ENCODE results near the gene TMEM271.
A peak's percentile ranks its signal among the peaks of the same experiment; 100 is the strongest.

The TMEM271 gene

DNA sequence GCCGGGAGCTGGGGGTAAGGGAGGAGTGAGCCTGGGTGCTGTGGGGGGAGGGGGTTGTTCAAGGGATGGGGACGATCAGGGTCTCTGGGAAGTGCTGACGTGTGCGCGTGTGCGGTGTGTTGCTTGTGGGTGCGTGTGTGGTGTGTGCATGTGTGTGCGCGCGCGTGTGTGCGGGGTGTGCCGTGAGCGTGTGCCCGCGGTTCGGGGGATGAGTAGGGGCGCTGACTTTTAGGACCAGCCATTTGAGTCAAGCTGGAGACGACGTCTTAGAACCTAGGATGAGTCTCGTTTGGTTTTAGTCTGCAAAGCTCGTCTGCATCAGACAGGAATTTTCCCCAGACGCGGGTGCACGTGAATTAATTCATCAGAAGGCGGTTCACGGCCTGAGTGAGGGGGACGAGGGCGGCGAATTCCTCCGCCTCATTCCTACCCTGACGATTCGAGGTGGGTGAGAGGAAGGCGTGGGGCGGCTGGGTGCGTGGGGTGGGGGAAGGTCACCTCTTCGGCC is 950 bp upstream of the TMEM271 start:
- TF ChIP-seq NFIC (IDR thresholded peaks at IDR 0.05) (no peak), ZBTB7A (IDR thresholded peaks at IDR 0.05; ENCODE audit: low read depth) (no peak), USF1 (IDR thresholded peaks at IDR 0.05) (no peak), MAX (IDR thresholded peaks at IDR 0.05) (no peak), RAD21 (IDR thresholded peaks at IDR 0.05; ENCODE audit: low read depth) (no peak), FOXM1 (IDR thresholded peaks at IDR 0.05; ENCODE audit: borderline replicate concordance, low read depth) (no peak), CREB1 (IDR thresholded peaks at IDR 0.05; ENCODE audit: low read depth) (no peak), EP300 (IDR thresholded peaks at IDR 0.05; ENCODE audit: borderline replicate concordance) (no peak), TCF12 (IDR thresholded peaks at IDR 0.05; ENCODE audit: low read depth) (no peak), YY1 (IDR thresholded peaks at IDR 0.05; ENCODE audit: low read depth) (no peak), TEAD4 (IDR thresholded peaks at IDR 0.05) (no peak), CEBPB (IDR thresholded peaks at IDR 0.05) (no peak), EGR1 (IDR thresholded peaks at IDR 0.05) (no peak), TAF1 (IDR thresholded peaks at IDR 0.05; ENCODE audit: low read depth) (no peak)
- TF ChIP-seq, protein P1, sequence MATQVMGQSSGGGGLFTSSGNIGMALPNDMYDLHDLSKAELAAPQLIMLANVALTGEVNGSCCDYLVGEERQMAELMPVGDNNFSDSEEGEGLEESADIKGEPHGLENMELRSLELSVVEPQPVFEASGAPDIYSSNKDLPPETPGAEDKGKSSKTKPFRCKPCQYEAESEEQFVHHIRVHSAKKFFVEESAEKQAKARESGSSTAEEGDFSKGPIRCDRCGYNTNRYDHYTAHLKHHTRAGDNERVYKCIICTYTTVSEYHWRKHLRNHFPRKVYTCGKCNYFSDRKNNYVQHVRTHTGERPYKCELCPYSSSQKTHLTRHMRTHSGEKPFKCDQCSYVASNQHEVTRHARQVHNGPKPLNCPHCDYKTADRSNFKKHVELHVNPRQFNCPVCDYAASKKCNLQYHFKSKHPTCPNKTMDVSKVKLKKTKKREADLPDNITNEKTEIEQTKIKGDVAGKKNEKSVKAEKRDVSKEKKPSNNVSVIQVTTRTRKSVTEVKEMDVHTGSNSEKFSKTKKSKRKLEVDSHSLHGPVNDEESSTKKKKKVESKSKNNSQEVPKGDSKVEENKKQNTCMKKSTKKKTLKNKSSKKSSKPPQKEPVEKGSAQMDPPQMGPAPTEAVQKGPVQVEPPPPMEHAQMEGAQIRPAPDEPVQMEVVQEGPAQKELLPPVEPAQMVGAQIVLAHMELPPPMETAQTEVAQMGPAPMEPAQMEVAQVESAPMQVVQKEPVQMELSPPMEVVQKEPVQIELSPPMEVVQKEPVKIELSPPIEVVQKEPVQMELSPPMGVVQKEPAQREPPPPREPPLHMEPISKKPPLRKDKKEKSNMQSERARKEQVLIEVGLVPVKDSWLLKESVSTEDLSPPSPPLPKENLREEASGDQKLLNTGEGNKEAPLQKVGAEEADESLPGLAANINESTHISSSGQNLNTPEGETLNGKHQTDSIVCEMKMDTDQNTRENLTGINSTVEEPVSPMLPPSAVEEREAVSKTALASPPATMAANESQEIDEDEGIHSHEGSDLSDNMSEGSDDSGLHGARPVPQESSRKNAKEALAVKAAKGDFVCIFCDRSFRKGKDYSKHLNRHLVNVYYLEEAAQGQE (IDR thresholded peaks at IDR 0.05; ENCODE audit: low read depth): no peak

DNA sequence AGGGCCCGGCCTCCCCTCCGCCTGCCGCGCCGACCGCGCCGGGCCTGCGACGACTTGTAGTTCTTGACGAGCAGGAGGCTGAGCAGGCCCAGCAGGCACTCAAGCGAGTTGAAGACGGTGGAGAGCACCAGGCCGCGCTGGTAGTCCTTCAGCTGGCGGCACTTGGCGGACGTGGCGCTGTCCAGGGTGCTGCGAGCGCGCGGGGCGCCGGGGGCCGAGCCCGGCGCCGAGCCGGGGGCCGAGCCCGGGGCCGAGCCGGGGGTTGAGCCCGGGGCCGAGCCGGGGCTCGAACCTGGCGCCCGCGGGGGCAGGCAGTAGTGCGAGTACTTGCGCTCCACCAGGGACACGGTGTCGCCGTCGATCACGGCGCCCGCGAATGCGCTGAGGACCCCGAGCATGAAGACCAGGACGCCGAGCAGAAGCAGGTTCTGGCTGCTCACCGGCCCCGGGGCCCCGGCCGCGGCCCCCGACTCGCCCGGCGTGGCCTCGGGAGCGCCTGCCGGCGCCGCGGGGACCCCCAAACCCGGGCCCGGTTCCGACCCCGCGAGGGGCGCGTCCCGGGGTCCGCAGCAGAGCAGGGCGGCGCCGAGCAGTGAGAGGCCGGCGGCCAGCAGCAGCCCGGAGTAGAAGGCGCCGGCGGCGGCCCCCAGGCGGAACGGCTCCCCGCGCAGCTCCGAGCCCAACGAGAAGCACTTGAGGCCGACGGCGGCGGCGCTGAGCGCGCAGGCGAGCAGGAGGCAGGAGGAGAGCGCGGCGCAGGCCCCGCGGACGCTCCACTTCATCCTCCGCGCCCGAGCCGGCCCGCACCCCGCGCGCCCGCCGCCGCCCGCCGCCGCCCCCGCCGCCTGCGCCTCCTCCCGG is 584 bp downstream of the TMEM271 start:
- TF ChIP-seq, protein P1 (IDR thresholded peaks at IDR 0.05; ENCODE audit: low read depth): peak; percentile 90
- TF ChIP-seq MAX (IDR thresholded peaks at IDR 0.05): peak; percentile 70
- TF ChIP-seq EGR1 (IDR thresholded peaks at IDR 0.05): no peak

GRCh38 chr4:574346-575161 is 1.5 kb downstream of the TMEM271 start:
- TF ChIP-seq TCF12 (IDR thresholded peaks at IDR 0.05; ENCODE audit: low read depth) (no peak), ZBTB7A (IDR thresholded peaks at IDR 0.05; ENCODE audit: low read depth) (no peak), EGR1 (IDR thresholded peaks at IDR 0.05) (no peak), CEBPB (IDR thresholded peaks at IDR 0.05) (no peak), YY1 (IDR thresholded peaks at IDR 0.05; ENCODE audit: low read depth) (no peak), MAX (IDR thresholded peaks at IDR 0.05) (no peak), NFIC (IDR thresholded peaks at IDR 0.05) (no peak), USF1 (IDR thresholded peaks at IDR 0.05) (no peak), EP300 (IDR thresholded peaks at IDR 0.05; ENCODE audit: borderline replicate concordance) (no peak), CREB1 (IDR thresholded peaks at IDR 0.05; ENCODE audit: low read depth) (no peak), TAF1 (IDR thresholded peaks at IDR 0.05; ENCODE audit: low read depth) (no peak), TEAD4 (IDR thresholded peaks at IDR 0.05) (no peak), RAD21 (IDR thresholded peaks at IDR 0.05; ENCODE audit: low read depth) (no peak), FOXM1 (IDR thresholded peaks at IDR 0.05; ENCODE audit: borderline replicate concordance, low read depth) (no peak)
- TF ChIP-seq, protein P1 (IDR thresholded peaks at IDR 0.05; ENCODE audit: low read depth): no peak

Measured in Ishikawa (cell line).